ENCODE measurements around the gene EFCAB13. TPM values are rescaled to one million over a fixed set of nuclear protein-coding genes. Genes with fewer than 3 reads are reported as not detected.

Gene EFCAB13
- total and polyA plus RNA-seq, 4 experiments from 2014 or later, result 0.68 to 22.3 (median 11.1) TPM

DNA sequence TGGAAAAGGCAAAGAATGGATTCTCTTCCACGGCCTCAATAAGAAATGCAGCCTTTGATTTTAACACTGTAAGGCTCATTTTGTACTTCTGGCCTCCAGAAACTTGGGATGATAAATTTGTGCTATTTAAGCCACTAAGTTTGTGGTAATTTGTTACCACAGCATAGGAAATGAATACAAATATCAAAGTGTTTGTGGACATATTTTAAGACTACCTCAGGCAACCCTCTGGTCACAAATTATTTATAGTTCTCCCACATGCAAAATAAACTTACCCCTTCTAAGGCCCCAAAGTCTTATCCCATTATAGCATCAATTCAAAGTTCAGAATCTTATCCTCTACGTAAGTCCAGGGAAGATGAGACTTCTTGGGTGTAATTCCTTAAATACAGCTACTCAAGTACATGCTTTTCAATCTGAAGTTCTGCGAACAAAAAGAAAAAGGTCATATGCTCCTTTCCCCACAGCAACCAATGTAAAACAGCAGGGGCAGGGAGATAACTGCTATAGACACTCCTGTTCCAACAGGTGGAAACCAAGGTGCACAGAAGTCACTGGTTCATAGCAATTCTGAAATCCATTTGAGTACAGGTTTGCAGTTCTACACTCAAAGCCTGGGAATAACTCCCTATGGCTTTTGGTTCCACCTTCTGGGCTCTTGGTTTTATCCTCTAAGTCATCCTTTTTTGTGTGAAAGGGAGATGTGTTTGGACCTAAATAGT lies 5.4 kb upstream of the EFCAB13 start:
- no peak overlapping the region for H3K4me3 ChIP-seq (ENCODE audit: low read length in 2 of 2)
- H3K27ac ChIP-seq (ENCODE audit: low read depth, low read length), result no peak overlapping the region
- ChIA-PET POLR2A (ENCODE audit: partially characterized antibody) (no interaction called here), CTCF (ENCODE audit: partially characterized antibody) (no interaction called here)
- no peaks in the 10 kb centered on the region for H3K27me3 ChIP-seq (ENCODE audit: insufficient read depth, low read length)
- Mint-ChIP-seq H3K27me3 (peaks cover 0 to 1% of the 10 kb centered on the region in 2 donors), H3K4me3 (no peak overlapping the region), H3K4me1 (peaks cover 4 to 8% (median 6%) of the 10 kb centered on the region in 4 donors), H3K36me3 (peaks cover 0 to 2% of the 10 kb centered on the region in 2 donors), H3K27ac (no peak overlapping the region), H3K9me3 (no peaks in the 10 kb centered on the region)
- H3K36me3 ChIP-seq (ENCODE audit: insufficient read depth, low read length), result no peaks in the 10 kb centered on the region
- no peak for DNase-seq
- intact Hi-C loops (cut with micrococcal nuclease), result loop anchor here (1.0 kb wide), 1 partner anchor 129 kb away; the partner anchor contains the start of gene CDC27
- H3K4me1 ChIP-seq (ENCODE audit: insufficient read depth, low read length), result peaks cover 3% of the 10 kb centered on the region
- H3K9me3 ChIP-seq (ENCODE audit: control insufficient read depth in 1 of 2, low read length in 2 of 2), result no peaks in the 10 kb centered on the region

DNA sequence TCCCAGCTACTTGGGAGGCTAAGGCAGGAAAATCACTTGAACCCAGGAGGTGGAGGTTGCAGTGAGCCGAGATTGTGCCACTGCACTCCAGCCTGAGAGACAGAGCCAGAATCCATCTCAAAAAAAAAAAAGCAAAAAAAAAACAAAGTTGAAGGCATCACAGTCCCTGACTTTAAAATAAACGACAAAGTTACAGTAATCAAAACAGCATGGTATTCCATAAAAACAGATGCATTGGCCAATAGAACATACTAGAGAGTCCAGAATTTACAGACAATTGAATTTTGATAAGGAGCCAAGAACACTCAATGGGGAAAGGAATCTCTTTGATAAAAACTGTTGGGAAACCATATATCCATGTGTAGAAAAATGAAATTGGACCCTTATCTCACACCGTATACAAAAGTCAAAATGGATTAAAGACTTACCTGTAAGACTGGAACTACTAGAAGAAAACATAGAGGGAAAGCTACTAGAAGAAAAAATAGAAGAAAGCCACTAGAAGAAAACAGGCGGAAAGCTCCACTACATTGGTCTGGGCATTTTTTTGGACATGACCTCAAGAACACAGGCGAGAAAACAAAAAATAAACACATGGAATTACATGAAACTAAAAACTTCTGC lies 2.8 kb upstream of the EFCAB13 start:
- H3K36me3 Mint-ChIP-seq, result peaks cover 0 to 10% of the 10 kb centered on the region in 2 donors
- POLR2A ChIA-PET (ENCODE audit: partially characterized antibody), result no interaction called here
- CTCF ChIA-PET (ENCODE audit: partially characterized antibody), result no interaction called here
- Histone ChIP-seq H3K4me1 (ENCODE audit: insufficient read depth, low read length) (peaks cover 4% of the 10 kb centered on the region), H3K4me3 (ENCODE audit: low read length in 2 of 2) (no peak overlapping the region), H3K9me3 (ENCODE audit: control insufficient read depth in 1 of 2, low read length in 2 of 2) (no peaks in the 10 kb centered on the region), H3K27me3 (ENCODE audit: insufficient read depth, low read length) (no peaks in the 10 kb centered on the region), H3K36me3 (ENCODE audit: insufficient read depth, low read length) (no peaks in the 10 kb centered on the region), H3K27ac (ENCODE audit: low read depth, low read length) (no peak overlapping the region)
- peak overlapping the region in 2 of 7 donors; percentile 35 to 71 for H3K27ac Mint-ChIP-seq
- intact Hi-C loops (cut with micrococcal nuclease), result no loop called here
- peaks cover 0 to 4% (median 0%) of the 10 kb centered on the region in 8 donors for H3K9me3 Mint-ChIP-seq
- H3K27me3 Mint-ChIP-seq, result no peaks in the 10 kb centered on the region
- DNase-seq, result no peak
- H3K4me3 Mint-ChIP-seq, result peak overlapping the region in 1 of 8 donors; percentile 39
- H3K4me1 Mint-ChIP-seq, result peaks cover 16 to 26% (median 19%) of the 10 kb centered on the region in 4 donors

DNA sequence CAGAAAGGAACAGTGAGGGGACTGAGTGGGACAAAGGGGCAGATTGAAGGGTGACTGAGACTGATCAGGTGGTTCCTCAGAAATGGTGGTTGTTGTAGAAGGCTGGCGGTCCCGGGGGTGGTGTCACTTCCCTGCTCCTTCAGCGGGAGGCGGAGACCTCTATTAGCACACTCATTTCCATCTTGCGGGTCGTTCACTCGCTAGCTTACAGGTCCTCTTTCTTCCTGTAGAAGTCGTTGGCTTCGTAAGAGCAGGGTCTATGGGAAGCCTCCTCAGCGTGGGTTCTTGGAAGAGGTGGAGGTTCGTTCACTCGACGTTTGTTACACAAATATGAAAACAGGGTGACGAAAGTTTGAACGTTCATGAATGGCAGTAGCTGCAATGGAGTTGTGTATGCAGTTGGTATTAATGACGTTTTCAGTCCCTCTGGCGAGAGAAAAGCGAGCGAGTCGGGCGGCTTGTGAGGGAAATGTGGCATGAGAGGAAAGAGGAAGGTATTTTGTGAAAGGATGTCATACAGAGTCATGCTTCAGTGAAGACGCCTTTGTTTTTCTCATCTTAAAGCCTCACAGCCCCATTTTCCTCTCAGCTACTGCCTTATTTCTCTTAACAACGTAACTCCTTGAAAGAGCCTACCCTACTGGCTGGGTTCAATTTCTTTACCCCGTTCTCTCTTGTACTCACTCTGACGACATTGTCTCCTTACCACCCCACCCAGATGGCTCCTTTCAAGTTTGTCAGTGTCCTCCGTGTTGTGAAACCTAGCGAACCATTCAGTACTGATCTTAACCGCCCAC lies 667 bp downstream of the EFCAB13 start:
- Histone ChIP-seq H3K9me3 (ENCODE audit: control insufficient read depth in 1 of 2, low read length in 2 of 2) (no peaks in the 10 kb centered on the region), H3K27ac (ENCODE audit: low read depth, low read length) (peak overlapping the region; percentile 58), H3K36me3 (ENCODE audit: insufficient read depth, low read length) (no peaks in the 10 kb centered on the region), H3K27me3 (ENCODE audit: insufficient read depth, low read length) (no peaks in the 10 kb centered on the region), H3K4me3 (ENCODE audit: low read length in 2 of 2) (peak overlapping the region; percentile 70 to 85), H3K4me1 (ENCODE audit: insufficient read depth, low read length) (peaks cover 4% of the 10 kb centered on the region)
- DNase-seq, result peak; percentile 35 to 76 (median 56)
- intact Hi-C loops (cut with micrococcal nuclease), result loop anchor here (2.0 kb wide), 1 partner anchor 136 kb away; the partner anchor contains the start of gene CDC27
- H3K9me3 Mint-ChIP-seq, result peaks cover 0 to 5% (median 0%) of the 10 kb centered on the region in 8 donors
- POLR2A ChIA-PET (ENCODE audit: partially characterized antibody), result interaction anchor here (0.6 to 2.3 kb wide), 5 partner anchors 10 to 555 kb away, joined by 4 to 7 read pairs (median 4); partner anchors contain the start of genes CDC27 and KPNB1
- peaks cover 0 to 10% of the 10 kb centered on the region in 2 donors for H3K36me3 Mint-ChIP-seq
- H3K4me1 Mint-ChIP-seq, result peaks cover 16 to 26% (median 19%) of the 10 kb centered on the region in 4 donors
- H3K27ac Mint-ChIP-seq, result peak overlapping the region; percentile 88 to 98 (median 97)
- no peaks in the 10 kb centered on the region for H3K27me3 Mint-ChIP-seq
- CTCF ChIA-PET (ENCODE audit: partially characterized antibody), result interaction anchor here (1.1 to 1.4 kb wide), 2 partner anchors 9 to 12 kb away, joined by 3 to 5 read pairs; no protein-coding TSS in a partner anchor
- peak overlapping the region; percentile 95 to 100 (median 98) for H3K4me3 Mint-ChIP-seq

DNA sequence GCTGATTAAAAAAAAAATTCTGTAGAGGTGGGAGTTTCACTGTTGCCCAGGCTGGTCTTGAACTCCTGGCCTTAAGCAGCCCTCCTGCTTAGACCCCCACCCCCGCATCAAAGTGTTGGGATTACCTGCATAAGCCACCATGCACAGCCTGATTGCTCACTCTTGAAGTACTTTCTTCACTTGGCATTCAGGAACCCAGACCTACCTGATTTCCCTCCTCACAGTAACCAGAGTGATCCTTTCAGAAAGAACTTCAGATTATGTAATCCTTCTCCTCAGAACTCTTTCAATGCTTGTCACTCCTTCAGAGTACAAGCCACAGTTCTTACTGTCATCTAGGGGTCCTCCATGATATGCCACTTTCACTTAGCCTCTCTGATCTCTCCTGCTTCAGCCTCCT lies 1.4 kb downstream of the EFCAB13 start:
- DNase-seq, result no peak
- CTCF ChIA-PET (ENCODE audit: partially characterized antibody), result interaction anchor here (1.4 kb wide), 1 partner anchor 9 kb away, joined by 5 read pairs; no protein-coding TSS in a partner anchor
- Mint-ChIP-seq H3K4me3 (peak overlapping the region; percentile 95 to 100 (median 98)), H3K9me3 (peaks cover 0 to 5% (median 0%) of the 10 kb centered on the region in 8 donors), H3K4me1 (peaks cover 16 to 26% (median 19%) of the 10 kb centered on the region in 4 donors), H3K27me3 (no peaks in the 10 kb centered on the region), H3K36me3 (peaks cover 0 to 10% of the 10 kb centered on the region in 2 donors), H3K27ac (peak overlapping the region in 4 of 7 donors; percentile 88 to 98 (median 95))
- intact Hi-C loops (cut with micrococcal nuclease), result loop anchor here (2.0 kb wide), 1 partner anchor 136 kb away; the partner anchor contains the start of gene CDC27
- no peaks in the 10 kb centered on the region for H3K27me3 ChIP-seq (ENCODE audit: insufficient read depth, low read length)
- no peaks in the 10 kb centered on the region for H3K9me3 ChIP-seq (ENCODE audit: control insufficient read depth in 1 of 2, low read length in 2 of 2)
- POLR2A ChIA-PET (ENCODE audit: partially characterized antibody), result interaction anchor here (1.0 kb wide), 1 partner anchor 136 kb away, joined by 5 read pairs; the partner anchor contains the start of gene CDC27
- H3K36me3 ChIP-seq (ENCODE audit: insufficient read depth, low read length), result no peaks in the 10 kb centered on the region
- no peak overlapping the region for H3K27ac ChIP-seq (ENCODE audit: low read depth, low read length)
- peak overlapping the region in 1 of 2 donors; percentile 70 for H3K4me3 ChIP-seq (ENCODE audit: low read length in 2 of 2)
- H3K4me1 ChIP-seq (ENCODE audit: insufficient read depth, low read length), result peaks cover 4% of the 10 kb centered on the region

DNA sequence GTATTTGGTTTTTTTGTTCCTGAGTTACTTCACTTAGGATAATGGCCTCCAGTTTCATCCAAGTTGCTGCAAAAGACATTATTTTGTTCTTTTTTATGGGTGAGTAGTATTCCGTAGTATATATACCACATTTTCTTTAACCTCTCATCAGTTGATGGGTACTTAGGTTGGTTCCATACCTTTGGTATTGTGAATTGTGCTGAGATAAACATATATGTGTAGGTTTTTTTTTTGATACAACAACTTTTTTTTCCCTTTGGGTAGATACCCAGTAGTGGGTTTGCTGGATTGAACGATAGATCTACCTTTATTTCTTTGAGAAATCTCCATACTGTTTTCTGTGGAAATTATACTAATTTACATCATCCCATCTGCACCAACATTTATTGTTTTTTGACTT lies 6.8 kb downstream of the EFCAB13 start:
- no peaks in the 10 kb centered on the region for H3K27me3 ChIP-seq (ENCODE audit: insufficient read depth, low read length)
- H3K9me3 ChIP-seq (ENCODE audit: control insufficient read depth in 1 of 2, low read length in 2 of 2), result no peaks in the 10 kb centered on the region
- Mint-ChIP-seq H3K27me3 (no peaks in the 10 kb centered on the region), H3K27ac (no peak overlapping the region), H3K9me3 (peaks cover 0 to 2% (median 0%) of the 10 kb centered on the region in 8 donors), H3K4me1 (peaks cover under 1% of the 10 kb centered on the region in 4 donors), H3K4me3 (no peak overlapping the region), H3K36me3 (peaks cover 8 to 20% of the 10 kb centered on the region in 2 donors)
- no peaks in the 10 kb centered on the region for H3K4me1 ChIP-seq (ENCODE audit: insufficient read depth, low read length)
- no peaks in the 10 kb centered on the region for H3K36me3 ChIP-seq (ENCODE audit: insufficient read depth, low read length)
- intact Hi-C loops (cut with micrococcal nuclease), result no loop called here
- ChIA-PET POLR2A (ENCODE audit: partially characterized antibody) (interaction anchor here (0.6 kb wide), 1 partner anchor 111 kb away, joined by 4 read pairs; no protein-coding TSS in a partner anchor), CTCF (ENCODE audit: partially characterized antibody) (interaction anchor here (0.9 kb wide), 1 partner anchor 15 kb away, joined by 3 read pairs; no protein-coding TSS in a partner anchor)
- DNase-seq, result no peak
- no peak overlapping the region for H3K27ac ChIP-seq (ENCODE audit: low read depth, low read length)
- no peak overlapping the region for H3K4me3 ChIP-seq (ENCODE audit: low read length in 2 of 2)

DNA sequence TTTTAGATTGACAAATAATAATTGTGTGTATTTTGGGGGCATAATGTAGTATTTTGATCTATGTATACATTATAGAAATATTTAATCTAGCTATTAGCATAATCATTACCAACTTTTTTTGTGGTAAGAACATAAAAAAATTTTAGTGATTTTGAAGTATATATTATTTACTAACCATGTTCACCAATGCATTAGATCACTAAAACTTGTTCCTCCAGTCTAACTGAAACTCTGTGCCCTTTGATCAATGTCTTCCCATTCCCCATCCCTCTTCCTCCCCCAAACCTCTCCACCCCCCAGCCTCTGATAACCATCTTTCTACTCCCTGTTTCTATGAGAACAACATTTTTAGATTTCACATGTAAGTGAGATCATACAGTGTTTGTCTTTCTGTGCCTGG lies 8.5 kb downstream of the EFCAB13 start:
- Mint-ChIP-seq H3K27ac (no peak overlapping the region), H3K4me1 (no peaks in the 10 kb centered on the region), H3K27me3 (no peaks in the 10 kb centered on the region), H3K4me3 (no peak overlapping the region), H3K36me3 (peaks cover 8 to 20% of the 10 kb centered on the region in 2 donors), H3K9me3 (peaks cover 0 to 2% (median 0%) of the 10 kb centered on the region in 8 donors)
- H3K27me3 ChIP-seq (ENCODE audit: insufficient read depth, low read length), result no peaks in the 10 kb centered on the region
- ChIA-PET POLR2A (ENCODE audit: partially characterized antibody) (no interaction called here), CTCF (ENCODE audit: partially characterized antibody) (no interaction called here)
- H3K4me3 ChIP-seq (ENCODE audit: low read length in 2 of 2), result no peak overlapping the region
- no peaks in the 10 kb centered on the region for H3K36me3 ChIP-seq (ENCODE audit: insufficient read depth, low read length)
- intact Hi-C loops (cut with micrococcal nuclease), result no loop called here
- DNase-seq, result no peak
- H3K9me3 ChIP-seq (ENCODE audit: control insufficient read depth in 1 of 2, low read length in 2 of 2), result no peaks in the 10 kb centered on the region
- H3K4me1 ChIP-seq (ENCODE audit: insufficient read depth, low read length), result no peaks in the 10 kb centered on the region
- H3K27ac ChIP-seq (ENCODE audit: low read depth, low read length), result no peak overlapping the region
